Duodenal mucosa (tissue), 2 donors: Measurements from ENCODE around the gene COX8C.

Source experiments
- H3K27ac ChIP-seq: one replicate; pipeline ENCODE4 v1.7.0; 2013; ENCODE audit warnings: low read depth, low read length
- H3K27me3 ChIP-seq, 2 donors: one replicate each; pipeline ENCODE4 v1.7.0; 2013; ENCODE audit warnings: low read length in 2 of 2, control low read depth in 1 of 2; ENCODE audit not compliant: insufficient read depth in 2 of 2, control insufficient read depth in 1 of 2
- H3K36me3 ChIP-seq, 2 donors: one replicate each; pipeline ENCODE4 v1.7.0; 2013; ENCODE audit warnings: low read length in 2 of 2, control low read depth in 1 of 2; ENCODE audit not compliant: insufficient read depth in 2 of 2, control insufficient read depth in 1 of 2
- H3K4me1 ChIP-seq, 2 donors: one replicate each; pipeline ENCODE4 v1.7.0; 2013; ENCODE audit warnings: low read length in 2 of 2, control low read depth in 1 of 2; ENCODE audit not compliant: insufficient read depth in 2 of 2, control insufficient read depth in 1 of 2
- H3K4me3 ChIP-seq, 2 donors: one replicate each; pipeline ENCODE4 v1.7.0; 2013; ENCODE audit warnings: low read length in 2 of 2, low read depth in 1 of 2
- H3K9ac ChIP-seq, 2 donors: one replicate each; pipeline ENCODE4 v1.7.0; 2013; ENCODE audit warnings: low read length in 2 of 2, low read depth in 1 of 2
- H3K9me3 ChIP-seq, 2 donors: one replicate each; pipeline ENCODE4 v1.7.0; 2013; ENCODE audit warnings: low read length in 2 of 2, control low read depth in 1 of 2; ENCODE audit not compliant: control insufficient read depth in 1 of 2

The COX8C gene

DNA sequence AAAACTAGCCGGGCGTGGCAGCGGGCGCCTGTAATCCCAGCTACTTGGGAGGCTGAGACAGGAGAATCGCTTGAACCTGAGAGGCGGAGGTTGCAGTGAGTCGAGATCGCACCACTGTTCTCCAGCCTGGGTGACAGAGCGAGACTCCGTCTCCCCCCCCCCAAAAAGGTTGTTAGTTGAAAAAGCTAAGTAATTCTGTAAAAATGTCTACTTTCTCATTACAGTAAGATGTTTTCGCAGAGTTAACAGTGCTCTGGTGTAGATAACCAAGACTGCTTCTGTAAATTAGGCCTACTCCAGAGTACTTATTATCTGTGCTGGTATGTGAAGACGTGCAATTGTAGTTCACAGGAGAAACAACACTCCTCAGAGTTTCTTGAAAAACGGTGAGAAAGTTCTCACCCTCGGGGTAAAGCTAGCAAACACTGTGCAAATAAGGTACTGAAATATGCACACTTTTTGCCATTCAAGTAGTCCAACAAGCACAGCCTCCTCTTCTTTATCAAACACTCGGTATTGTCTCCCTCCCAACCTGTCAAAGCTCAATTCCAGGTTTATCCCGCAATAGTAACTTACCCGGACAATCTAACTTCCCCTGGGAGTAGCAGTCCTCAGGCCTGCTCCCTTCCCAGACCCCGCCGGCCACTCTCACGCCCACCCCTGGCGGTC, 15.1 kb upstream of the COX8C start:
- Histone ChIP-seq H3K9ac (peak overlapping the region; percentile 55 to 85), H3K4me1 (peaks cover 33 to 36% of the 10 kb centered on the region in 2 donors), H3K27ac (peak overlapping the region; percentile 94), H3K4me3 (peak overlapping the region; percentile 85 to 88), H3K36me3 (no peaks in the 10 kb centered on the region), H3K9me3 (no peaks in the 10 kb centered on the region), H3K27me3 (no peaks in the 10 kb centered on the region)

DNA sequence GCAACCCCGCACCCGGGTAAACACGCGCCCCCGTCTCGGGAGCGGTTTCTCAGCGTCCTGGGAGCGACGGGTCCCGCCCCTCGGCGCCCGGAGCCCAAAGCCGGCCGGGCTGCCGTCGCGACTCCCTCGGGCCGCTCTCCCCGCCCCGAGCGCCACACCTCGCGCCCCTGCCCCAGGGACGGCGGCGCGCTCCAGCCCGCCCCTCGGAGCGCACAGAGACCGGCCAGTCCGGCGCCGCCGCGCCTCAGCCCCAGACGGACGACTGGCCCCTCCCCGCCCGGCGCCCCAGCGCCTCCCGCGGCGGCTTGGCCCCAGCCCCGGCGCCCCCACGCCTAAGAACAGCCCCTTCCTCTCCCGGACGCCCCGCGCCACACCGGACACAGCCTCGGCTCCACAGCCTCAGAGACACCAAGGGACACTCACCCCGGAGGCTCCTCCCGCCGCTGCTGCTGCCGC, 14.6 kb upstream of the COX8C start:
- Histone ChIP-seq H3K4me3 (peak overlapping the region; percentile 85 to 88), H3K27ac (peak overlapping the region; percentile 94), H3K9me3 (no peaks in the 10 kb centered on the region), H3K36me3 (no peaks in the 10 kb centered on the region), H3K9ac (peak overlapping the region; percentile 55 to 85), H3K4me1 (peaks cover 33 to 36% of the 10 kb centered on the region in 2 donors), H3K27me3 (no peaks in the 10 kb centered on the region)

DNA sequence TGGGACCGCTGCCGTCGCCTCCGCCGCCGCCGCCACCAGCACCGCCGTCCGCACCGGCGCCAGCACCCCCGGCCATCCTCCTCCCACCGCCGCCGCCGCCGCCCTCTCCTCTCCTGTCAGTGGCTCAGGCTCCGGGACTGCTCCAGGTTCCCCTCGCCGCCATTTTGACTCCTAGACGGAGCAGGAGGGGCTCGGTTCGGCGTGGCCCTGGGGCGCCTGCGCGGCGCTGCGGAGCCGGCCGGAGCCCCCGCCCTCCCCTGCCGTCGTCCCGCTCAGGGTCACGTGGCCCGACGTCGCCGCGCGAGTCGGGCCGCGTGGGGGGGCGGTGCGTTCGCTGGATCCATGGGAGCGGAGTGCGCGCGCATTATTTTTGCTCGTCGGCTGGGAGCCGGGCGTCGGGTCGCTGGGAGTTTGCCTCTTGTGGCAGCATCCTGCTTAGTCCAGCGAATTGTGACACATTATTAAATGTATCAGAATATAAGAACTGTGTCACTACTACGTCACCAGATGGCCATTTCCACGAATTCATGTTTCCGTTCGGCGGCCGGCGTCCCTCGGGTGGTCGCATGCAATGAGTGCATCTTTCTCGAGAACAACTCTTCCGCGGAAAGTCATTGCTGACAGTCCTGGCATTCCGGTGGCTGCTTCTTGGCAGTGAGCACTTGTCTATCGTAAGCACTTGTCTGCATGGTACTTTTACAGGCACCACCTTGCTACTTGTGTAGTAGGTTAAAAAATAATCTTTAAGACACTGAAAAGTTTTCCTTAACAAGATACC, 13.9 kb upstream of the COX8C start, which contains the start of gene BTBD7:
Gene BTBD7 (minus strand): TSS at position 184 of the 778 bp plus-strand sequence. CDS start 36,985 bp downstream, outside the sequence.
- H3K36me3 ChIP-seq, result no peaks in the 10 kb centered on the region
- peak within 1 kb of the TSS; percentile 85 to 88 for H3K4me3 ChIP-seq

DNA sequence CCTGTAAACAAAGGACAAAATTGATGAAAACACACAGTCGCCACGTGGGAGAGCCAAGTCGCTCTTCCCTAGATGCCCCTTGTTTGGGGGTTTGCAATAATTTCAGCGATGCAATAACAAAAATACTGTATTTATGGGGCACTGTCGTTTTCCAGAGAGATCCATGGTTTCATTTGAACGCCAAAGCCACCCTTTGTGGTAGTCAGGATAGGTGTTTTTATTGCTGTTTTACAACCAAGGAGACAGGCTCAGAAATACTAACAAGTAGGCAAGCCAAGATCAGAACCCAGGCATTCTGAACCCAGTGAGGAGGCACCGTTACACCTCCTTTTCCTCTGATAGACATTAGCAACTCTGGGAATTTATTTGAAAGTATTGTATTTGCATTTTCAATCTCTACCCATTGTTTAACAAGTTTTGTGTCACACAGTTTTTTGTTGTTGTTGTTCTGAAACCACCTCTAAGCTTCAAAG, 13.3 kb upstream of the COX8C start:
- Histone ChIP-seq H3K9ac (peak overlapping the region; percentile 59 to 82), H3K4me1 (peaks cover 31 to 35% of the 10 kb centered on the region in 2 donors), H3K4me3 (peak overlapping the region; percentile 74 to 84), H3K9me3 (no peaks in the 10 kb centered on the region), H3K36me3 (no peaks in the 10 kb centered on the region), H3K27me3 (no peaks in the 10 kb centered on the region), H3K27ac (peak overlapping the region; percentile 53)

More for the DNA sequence above, 13.9 kb upstream of the COX8C start, which contains the start of gene BTBD7:
- Histone ChIP-seq H3K9me3 (no peaks in the 10 kb centered on the region), H3K9ac (peak within 1 kb of the TSS; percentile 82 to 85), H3K27ac (peak within 1 kb of the TSS; percentile 94), H3K4me1 (peaks cover 33 to 36% of the 10 kb centered on the region in 2 donors), H3K27me3 (no peaks in the 10 kb centered on the region)

DNA sequence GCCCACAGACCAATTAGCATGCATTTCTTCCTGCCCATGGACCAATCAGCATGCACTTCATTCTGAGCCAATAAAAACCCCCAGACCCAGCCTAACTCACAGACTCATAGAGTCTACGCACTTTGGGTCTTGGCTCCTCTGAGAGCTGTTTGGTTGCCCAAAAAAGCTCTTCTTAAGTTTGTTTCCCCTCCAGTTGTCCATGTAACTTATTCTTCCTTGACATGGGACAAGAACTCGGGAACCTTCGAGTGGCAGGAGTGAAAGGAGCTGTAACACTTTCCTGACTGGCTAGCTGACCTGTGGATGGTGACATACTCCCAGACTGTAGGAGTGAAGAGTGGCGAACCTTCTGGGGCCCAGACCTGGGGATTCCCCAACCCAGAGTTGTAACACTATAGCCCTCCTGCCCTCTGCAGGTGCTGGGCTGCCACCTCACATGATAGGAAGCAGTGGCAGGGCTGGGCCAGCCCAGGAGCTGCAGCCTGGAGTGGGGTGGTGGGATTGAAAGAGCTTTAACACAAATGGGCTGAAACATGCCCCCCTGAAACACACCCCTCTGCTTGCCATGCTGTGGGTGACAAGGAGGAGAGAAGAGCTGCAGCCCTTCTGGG, 9.7 kb upstream of the COX8C start:
- peaks cover 6 to 7% of the 10 kb centered on the region in 2 donors for H3K4me1 ChIP-seq
- H3K4me3 ChIP-seq, result no peak overlapping the region
- H3K9ac ChIP-seq, result no peak overlapping the region
- no peak overlapping the region for H3K27ac ChIP-seq
- H3K36me3 ChIP-seq, result no peaks in the 10 kb centered on the region
- H3K27me3 ChIP-seq, result no peaks in the 10 kb centered on the region
- H3K9me3 ChIP-seq, result peaks cover 0 to 8% of the 10 kb centered on the region in 2 donors

DNA sequence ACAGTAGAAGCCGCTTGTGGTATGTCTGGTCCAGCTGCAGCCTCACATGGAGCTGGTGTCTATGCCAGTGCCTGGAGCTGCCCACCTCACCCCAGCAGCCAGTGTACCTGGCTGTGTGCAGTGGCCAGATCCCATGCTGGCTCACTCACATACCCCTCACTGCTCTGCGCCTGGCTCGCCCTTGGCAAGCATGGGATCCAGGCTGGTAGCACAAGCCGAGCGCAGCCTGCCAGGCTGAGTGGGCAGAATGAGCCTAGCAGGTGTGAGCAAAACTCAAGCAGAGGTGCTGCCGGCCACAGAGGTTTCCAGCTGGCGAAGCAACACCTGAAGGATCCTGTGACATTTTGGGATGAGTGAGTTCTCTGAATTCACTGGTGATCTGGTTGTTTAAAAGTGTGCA, 9.1 kb upstream of the COX8C start:
- Histone ChIP-seq H3K27ac (no peak overlapping the region), H3K9me3 (peaks cover 0 to 9% of the 10 kb centered on the region in 2 donors), H3K36me3 (no peaks in the 10 kb centered on the region), H3K4me1 (peaks cover 6 to 7% of the 10 kb centered on the region in 2 donors), H3K4me3 (no peak overlapping the region), H3K27me3 (no peaks in the 10 kb centered on the region), H3K9ac (no peak overlapping the region)

DNA sequence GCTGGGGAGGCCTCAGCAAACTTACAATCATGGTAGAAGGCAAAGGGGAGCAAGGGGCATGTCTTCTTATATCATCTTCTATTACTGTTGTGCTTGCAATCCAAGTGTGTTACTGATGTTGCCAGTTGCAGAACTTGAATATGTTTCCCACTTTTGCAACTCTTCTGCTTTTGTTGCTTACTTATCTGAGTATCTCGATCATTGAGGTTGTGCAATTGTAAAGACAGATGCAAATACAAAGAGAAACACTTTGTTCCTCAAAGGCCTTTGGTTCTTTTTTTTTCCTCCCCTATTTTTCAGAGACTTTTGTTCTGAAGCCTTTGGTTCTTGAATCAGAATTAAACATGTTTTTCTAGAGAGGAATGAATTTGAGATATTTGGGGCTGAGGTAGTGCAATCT, 3.7 kb upstream of the COX8C start:
- H3K4me1 ChIP-seq, result no peaks in the 10 kb centered on the region
- no peak overlapping the region for H3K9ac ChIP-seq
- H3K36me3 ChIP-seq, result no peaks in the 10 kb centered on the region
- no peaks in the 10 kb centered on the region for H3K27me3 ChIP-seq
- no peak overlapping the region for H3K27ac ChIP-seq
- peaks cover 0 to 9% of the 10 kb centered on the region in 2 donors for H3K9me3 ChIP-seq
- no peak overlapping the region for H3K4me3 ChIP-seq

DNA sequence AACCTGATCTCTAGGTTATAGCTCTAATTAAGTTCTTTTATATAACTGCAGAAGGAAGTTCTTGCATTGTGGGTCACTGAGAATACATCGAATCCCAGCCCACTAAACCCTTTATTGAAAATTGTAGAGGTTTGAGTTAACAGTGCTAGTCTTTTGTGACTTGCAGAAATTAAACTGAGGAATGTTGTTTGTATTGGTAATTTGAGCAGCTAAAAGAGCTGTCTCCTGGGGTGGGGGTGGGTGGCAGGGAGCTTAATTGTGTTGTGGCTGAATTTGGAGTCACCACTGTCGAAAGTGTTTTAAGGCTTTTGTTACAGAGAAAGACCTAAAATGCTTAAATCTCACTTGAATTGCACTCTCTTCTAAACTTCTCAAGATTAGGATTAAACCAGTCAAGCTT, 3.2 kb upstream of the COX8C start:
- peaks cover 0 to 9% of the 10 kb centered on the region in 2 donors for H3K9me3 ChIP-seq
- H3K9ac ChIP-seq, result no peak overlapping the region
- no peaks in the 10 kb centered on the region for H3K4me1 ChIP-seq
- H3K27me3 ChIP-seq, result no peaks in the 10 kb centered on the region
- no peak overlapping the region for H3K27ac ChIP-seq
- H3K36me3 ChIP-seq, result no peaks in the 10 kb centered on the region
- no peak overlapping the region for H3K4me3 ChIP-seq

DNA sequence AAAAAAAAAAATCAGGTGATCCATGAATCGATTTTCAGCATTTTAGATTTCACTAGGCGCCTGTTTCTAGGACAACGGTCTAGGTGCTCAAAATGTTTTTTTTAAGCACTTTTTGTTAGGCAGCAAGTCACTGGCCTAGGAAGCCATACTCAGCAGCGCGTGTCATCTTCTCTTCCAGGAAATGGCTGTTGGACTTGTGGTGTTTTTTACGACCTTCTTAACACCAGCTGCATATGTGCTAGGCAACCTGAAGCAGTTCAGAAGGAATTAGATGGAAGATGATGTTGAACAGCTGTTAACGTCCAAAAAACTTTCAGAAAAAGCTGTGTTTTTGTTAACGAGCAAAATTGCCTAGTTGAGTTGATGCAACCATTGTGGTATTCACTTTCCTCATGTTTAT, 868 bp downstream of the COX8C start:
- Histone ChIP-seq H3K27me3 (no peaks in the 10 kb centered on the region), H3K36me3 (no peaks in the 10 kb centered on the region), H3K9ac (no peak overlapping the region), H3K9me3 (no peaks in the 10 kb centered on the region), H3K4me3 (no peak overlapping the region), H3K4me1 (no peaks in the 10 kb centered on the region), H3K27ac (no peak overlapping the region)

DNA sequence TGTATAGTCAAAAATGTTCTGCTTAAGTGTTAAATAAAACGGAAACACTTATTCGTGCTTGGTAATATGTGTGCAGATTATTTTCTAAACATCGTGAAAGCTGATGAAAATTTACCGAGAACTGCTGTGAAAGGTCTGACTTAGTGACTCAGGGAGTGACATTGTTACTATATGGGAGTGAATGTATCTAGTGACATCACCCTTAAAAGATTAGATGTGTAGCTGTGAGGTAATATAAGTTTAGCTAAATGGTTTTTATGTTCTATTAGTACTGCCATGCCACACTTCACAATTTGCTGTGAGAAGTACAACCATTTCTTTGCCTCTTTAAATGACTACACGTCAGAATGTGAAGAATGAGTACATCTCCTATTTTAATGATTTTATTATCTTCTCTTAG, 1.3 kb downstream of the COX8C start:
- Histone ChIP-seq H3K9me3 (no peaks in the 10 kb centered on the region), H3K9ac (no peak overlapping the region), H3K4me1 (no peaks in the 10 kb centered on the region), H3K27ac (no peak overlapping the region), H3K4me3 (no peak overlapping the region), H3K36me3 (no peaks in the 10 kb centered on the region), H3K27me3 (no peaks in the 10 kb centered on the region)
